HepG2 (cell line): ENCODE measurements around the gene ZC3H18.

Source experiments
- ATRX ChIP-seq: sonication (generic); formaldehyde crosslinking; IDR thresholded peaks from 2 replicates; pipeline ENCODE4 v1.4.0; 2020; ENCODE audit warnings: missing genetic modification reagents, borderline replicate concordance
- CCAR2 ChIP-seq: fragments of 200-400 bp; formaldehyde crosslinking; optimal IDR thresholded peaks from 2 replicates; pipeline ENCODE3; 2018; ENCODE audit warnings: low read depth, mild to moderate bottlenecking, low read length, moderate library complexity
- CTCF ChIP-seq: sonication (generic); formaldehyde crosslinking; IDR thresholded peaks from 2 replicates; pipeline ENCODE4 v1.5.0; 2020; ENCODE audit warnings: mild to moderate bottlenecking, missing genetic modification reagents, moderate library complexity
- GZF1 ChIP-seq: sonication (generic); formaldehyde crosslinking; IDR thresholded peaks from 2 replicates; pipeline ENCODE4 v1.5.1; 2020; ENCODE audit warnings: mild to moderate bottlenecking, missing genetic modification reagents
- HDAC2 ChIP-seq: sonication (generic); formaldehyde crosslinking; IDR thresholded peaks from 2 replicates; pipeline ENCODE4 v1.4.0; 2020; ENCODE audit warnings: missing genetic modification reagents
- PHB2 ChIP-seq: fragments of 450-650 bp; IDR thresholded peaks from 2 replicates; pipeline ENCODE4 v1.6.1; 2018; ENCODE audit not compliant: partially characterized antibody
- REST ChIP-seq, 2 experiments: IDR thresholded peaks; 2 replicates each; pipeline ENCODE4 v1.6.1; 2011 to 2012; ENCODE audit warnings: low read length in 2 of 2, borderline replicate concordance in 1 of 2, low read depth in 1 of 2, mild to moderate bottlenecking in 1 of 2, moderate library complexity in 1 of 2
- ZFX ChIP-seq: sonication (generic); formaldehyde crosslinking; IDR thresholded peaks from 2 replicates; pipeline ENCODE4 v1.4.0; 2020; ENCODE audit warnings: mild to moderate bottlenecking, low read depth, missing genetic modification reagents, moderate library complexity
- ZNF207 ChIP-seq: fragments of 450-650 bp; IDR thresholded peaks from 2 replicates; pipeline ENCODE4 v1.6.1; 2016; ENCODE audit warnings: antibody characterized with exemption, borderline replicate concordance
- ZNF460 ChIP-seq: sonication (generic); formaldehyde crosslinking; IDR thresholded peaks from 2 replicates; pipeline ENCODE4 v1.5.1; 2020; ENCODE audit warnings: missing genetic modification reagents, mild to moderate bottlenecking, borderline replicate concordance
- TF ChIP-seq, protein P1 (sequence below): sonication (generic); formaldehyde crosslinking; IDR thresholded peaks from 2 replicates; pipeline ENCODE4 v1.8.1; 2023; ENCODE audit warnings: missing genetic modification reagents, inconsistent platforms, borderline replicate concordance
- TF ChIP-seq, protein P2 (sequence below): sonication (generic); formaldehyde crosslinking; conservative IDR thresholded peaks from 2 replicates; pipeline ENCODE4 v1.5.0; 2020; ENCODE audit warnings: missing genetic modification reagents
- TF ChIP-seq, protein P3 (sequence below): IDR thresholded peaks from 2 replicates; pipeline ENCODE4 v1.6.1; 2012; ENCODE audit warnings: low read length, improper control_type of control experiment
- TF ChIP-seq, protein P4 (sequence below): sonication (generic); formaldehyde crosslinking; IDR thresholded peaks from 2 replicates; pipeline ENCODE4 v1.8.0; 2022; ENCODE audit warnings: mild to moderate bottlenecking, missing genetic modification reagents, borderline replicate concordance

GRCh38 chr16:88662843-88663606 lies 92.8 kb downstream of the ZC3H18 start, which contains the start of gene MVD:
- TF ChIP-seq ATRX (no peak), HDAC2 (peak; percentile 54), REST (IDR thresholded peaks at IDR 0.05; ENCODE audit: borderline replicate concordance in 1 of 2, low read depth in 1 of 2, low read length in 2 of 2) (peak; percentile 40 to 77), CCAR2 (no peak), ZNF460 (CRISPR knock-in tag) (no peak; the same call in 1 of the 2 replicates), GZF1 (peak; percentile 89; the same call in 1 of the 2 replicates), ZNF207 (no peak), CTCF (CRISPR knock-in tag) (peak; percentile 58), PHB2 (no peak), ZFX (CRISPR knock-in tag) (peak; percentile 93)
- TF ChIP-seq, protein P1, sequence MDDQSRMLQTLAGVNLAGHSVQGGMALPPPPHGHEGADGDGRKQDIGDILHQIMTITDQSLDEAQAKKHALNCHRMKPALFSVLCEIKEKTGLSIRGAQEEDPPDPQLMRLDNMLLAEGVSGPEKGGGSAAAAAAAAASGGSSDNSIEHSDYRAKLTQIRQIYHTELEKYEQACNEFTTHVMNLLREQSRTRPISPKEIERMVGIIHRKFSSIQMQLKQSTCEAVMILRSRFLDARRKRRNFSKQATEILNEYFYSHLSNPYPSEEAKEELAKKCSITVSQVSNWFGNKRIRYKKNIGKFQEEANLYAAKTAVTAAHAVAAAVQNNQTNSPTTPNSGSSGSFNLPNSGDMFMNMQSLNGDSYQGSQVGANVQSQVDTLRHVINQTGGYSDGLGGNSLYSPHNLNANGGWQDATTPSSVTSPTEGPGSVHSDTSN (CRISPR knock-in tag), result peak; percentile 73; the same call in 1 of the 2 replicates
- TF ChIP-seq, protein P2, sequence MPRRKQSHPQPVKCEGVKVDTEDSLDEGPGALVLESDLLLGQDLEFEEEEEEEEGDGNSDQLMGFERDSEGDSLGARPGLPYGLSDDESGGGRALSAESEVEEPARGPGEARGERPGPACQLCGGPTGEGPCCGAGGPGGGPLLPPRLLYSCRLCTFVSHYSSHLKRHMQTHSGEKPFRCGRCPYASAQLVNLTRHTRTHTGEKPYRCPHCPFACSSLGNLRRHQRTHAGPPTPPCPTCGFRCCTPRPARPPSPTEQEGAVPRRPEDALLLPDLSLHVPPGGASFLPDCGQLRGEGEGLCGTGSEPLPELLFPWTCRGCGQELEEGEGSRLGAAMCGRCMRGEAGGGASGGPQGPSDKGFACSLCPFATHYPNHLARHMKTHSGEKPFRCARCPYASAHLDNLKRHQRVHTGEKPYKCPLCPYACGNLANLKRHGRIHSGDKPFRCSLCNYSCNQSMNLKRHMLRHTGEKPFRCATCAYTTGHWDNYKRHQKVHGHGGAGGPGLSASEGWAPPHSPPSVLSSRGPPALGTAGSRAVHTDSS (CRISPR knock-in tag), result no peak
- TF ChIP-seq, protein P3, sequence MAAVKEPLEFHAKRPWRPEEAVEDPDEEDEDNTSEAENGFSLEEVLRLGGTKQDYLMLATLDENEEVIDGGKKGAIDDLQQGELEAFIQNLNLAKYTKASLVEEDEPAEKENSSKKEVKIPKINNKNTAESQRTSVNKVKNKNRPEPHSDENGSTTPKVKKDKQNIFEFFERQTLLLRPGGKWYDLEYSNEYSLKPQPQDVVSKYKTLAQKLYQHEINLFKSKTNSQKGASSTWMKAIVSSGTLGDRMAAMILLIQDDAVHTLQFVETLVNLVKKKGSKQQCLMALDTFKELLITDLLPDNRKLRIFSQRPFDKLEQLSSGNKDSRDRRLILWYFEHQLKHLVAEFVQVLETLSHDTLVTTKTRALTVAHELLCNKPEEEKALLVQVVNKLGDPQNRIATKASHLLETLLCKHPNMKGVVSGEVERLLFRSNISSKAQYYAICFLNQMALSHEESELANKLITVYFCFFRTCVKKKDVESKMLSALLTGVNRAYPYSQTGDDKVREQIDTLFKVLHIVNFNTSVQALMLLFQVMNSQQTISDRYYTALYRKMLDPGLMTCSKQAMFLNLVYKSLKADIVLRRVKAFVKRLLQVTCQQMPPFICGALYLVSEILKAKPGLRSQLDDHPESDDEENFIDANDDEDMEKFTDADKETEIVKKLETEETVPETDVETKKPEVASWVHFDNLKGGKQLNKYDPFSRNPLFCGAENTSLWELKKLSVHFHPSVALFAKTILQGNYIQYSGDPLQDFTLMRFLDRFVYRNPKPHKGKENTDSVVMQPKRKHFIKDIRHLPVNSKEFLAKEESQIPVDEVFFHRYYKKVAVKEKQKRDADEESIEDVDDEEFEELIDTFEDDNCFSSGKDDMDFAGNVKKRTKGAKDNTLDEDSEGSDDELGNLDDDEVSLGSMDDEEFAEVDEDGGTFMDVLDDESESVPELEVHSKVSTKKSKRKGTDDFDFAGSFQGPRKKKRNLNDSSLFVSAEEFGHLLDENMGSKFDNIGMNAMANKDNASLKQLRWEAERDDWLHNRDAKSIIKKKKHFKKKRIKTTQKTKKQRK, result no peak
- TF ChIP-seq, protein P4, sequence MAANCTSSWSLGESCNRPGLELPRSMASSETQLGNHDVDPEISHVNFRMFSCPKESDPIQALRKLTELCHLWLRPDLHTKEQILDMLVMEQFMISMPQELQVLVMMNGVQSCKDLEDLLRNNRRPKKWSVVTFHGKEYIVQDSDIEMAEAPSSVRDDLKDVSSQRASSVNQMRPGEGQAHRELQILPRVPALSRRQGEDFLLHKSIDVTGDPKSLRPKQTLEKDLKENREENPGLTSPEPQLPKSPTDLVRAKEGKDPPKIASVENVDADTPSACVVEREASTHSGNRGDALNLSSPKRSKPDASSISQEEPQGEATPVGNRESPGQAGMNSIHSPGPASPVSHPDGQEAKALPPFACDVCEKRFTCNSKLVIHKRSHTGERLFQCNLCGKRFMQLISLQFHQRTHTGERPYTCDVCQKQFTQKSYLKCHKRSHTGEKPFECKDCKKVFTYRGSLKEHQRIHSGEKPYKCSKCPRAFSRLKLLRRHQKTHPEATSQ (CRISPR knock-in tag), result peak; percentile 43; the same call in 1 of the 2 replicates
